Gastrocnemius medialis (tissue), 4 donors: Measurements from ENCODE around the gene IL34. TPM values are rescaled to one million over a fixed set of nuclear protein-coding genes. Genes with fewer than 3 reads are reported as not detected.
"Not testable (repeated sequence)": the region's sequence is repeated elsewhere in the genome, so short reads cannot be mapped to it uniquely, and the experiment has no call there.

ENCODE experiments used
- ATAC-seq, 2 donors: fragments of 150-250 bp; one replicate each; pipeline ENCODE4 v1.9.1; 2016
- DNase-seq, 2 donors: peaks; one replicate each; pipeline ENCODE4 v3.0.0-alpha.2; 2019
- H3K27ac ChIP-seq, 4 donors: fragments of 200-600 bp; sonication (generic); 1 replicate in 1 of 4; 2 replicates in 3 of 4; pipeline ENCODE4 v1.5.1; 2016 to 2018; ENCODE audit warnings: mild to moderate bottlenecking in 2 of 4, moderate library complexity in 1 of 4
- H3K27me3 ChIP-seq, 3 donors: fragments of 200-600 bp; sonication (generic) in 2 of 3; 1 replicate in 1 of 3; 2 replicates in 2 of 3; pipeline versions ENCODE4 v1.5.1 to v1.6.0; 2016 to 2019; ENCODE audit warnings: mild to moderate bottlenecking in 1 of 3, moderate library complexity in 1 of 3
- H3K36me3 ChIP-seq, 2 donors: fragments of 200-600 bp; sonication (generic) in 1 of 2; one replicate each; pipeline ENCODE4 v1.5.1; 2017 to 2018
- H3K4me1 ChIP-seq, 2 donors: fragments of 200-600 bp; sonication (generic) in 1 of 2; one replicate each; pipeline ENCODE4 v1.5.1; 2016 to 2017; ENCODE audit warnings: mild to moderate bottlenecking in 2 of 2
- H3K4me3 ChIP-seq, 4 donors: fragments of 200-600 bp; sonication (generic) in 3 of 4; 1 replicate in 1 of 4; 2 replicates in 3 of 4; pipeline ENCODE4 v1.5.1; 2016 to 2019; ENCODE audit warnings: mild to moderate bottlenecking in 2 of 4
- H3K9me3 ChIP-seq, 3 donors: fragments of 200-600 bp; sonication (generic) in 2 of 3; 1 replicate in 1 of 3; 2 replicates in 2 of 3; pipeline ENCODE4 v1.5.1; 2016 to 2019
- CTCF ChIP-seq, 5 experiments: fragments of 450-650 bp in 3 of 5; fragments of 200-600 bp in 2 of 5; sonication (generic) in 2 of 5; IDR thresholded peaks in 4 of 5; conservative IDR thresholded peaks in 1 of 5; 1 replicate in 4 of 5; 2 replicates in 1 of 5; pipeline ENCODE4 v1.5.1; 2016 to 2019; ENCODE audit warnings: antibody characterized with exemption in 5 of 5, mild to moderate bottlenecking in 3 of 5, moderate library complexity in 3 of 5
- POLR2A ChIP-seq, 2 donors: fragments of 450-650 bp; IDR thresholded peaks; one replicate each; pipeline ENCODE4 v1.6.1; 2017; ENCODE audit warnings: antibody characterized with exemption in 2 of 2, mild to moderate bottlenecking in 2 of 2, moderate library complexity in 2 of 2
- in situ Hi-C, 4 donors: fragments of 200-750 bp; cut with MboI; loops; one replicate each; pipeline versions ENCODE4 v1.15.0 to v1.8.0; 2017; ENCODE audit warnings: low sequenced_read_pairs in 4 of 4
- intact Hi-C: fragments of 100-400 bp; cut with DNase I; formaldehyde crosslinking; loops from one replicate; pipeline ENCODE4 v1.15.1; 2023; ENCODE audit warnings: low total_unique reads
- total RNA-seq, 4 donors: library from RNA; depleted of rRNA; stranded (reverse); fragments of >200 nt; gene quantifications; one replicate each; pipeline versions ENCODE4 v1.1.0 to v1.2.3, GENCODE V29; 2016

IL34 gene
- total RNA-seq, 4 donors from 2014 or later, result 0.71 to 93.0 (median 22.1) TPM

- ATAC-seq (no peak), DNase-seq (no peak)
- no peaks in the 10 kb centered on the region for H3K9me3 ChIP-seq
- intact Hi-C loops (no loop called here), in situ Hi-C loops (no loop called here)
- H3K4me3 ChIP-seq, result no peak overlapping the region
- no peak overlapping the region for H3K27ac ChIP-seq
- H3K4me1 ChIP-seq, result peaks cover 17 to 21% of the 10 kb centered on the region in 2 donors
- no peaks in the 10 kb centered on the region for H3K36me3 ChIP-seq
- no peaks in the 10 kb centered on the region for H3K27me3 ChIP-seq
- TF ChIP-seq POLR2A (IDR thresholded peaks at IDR 0.05), result no peak
- no peak for TF ChIP-seq CTCF (IDR thresholded peaks at IDR 0.05 in 4 of 5, conservative IDR thresholded peaks at IDR 0.05 in 1 of 5)
Measured at GRCh38 chr16:70612931-70613330, 33.4 kb upstream of the IL34 start.

- no peak for TF ChIP-seq CTCF (IDR thresholded peaks at IDR 0.05 in 4 of 5, conservative IDR thresholded peaks at IDR 0.05 in 1 of 5)
- no peak for TF ChIP-seq POLR2A (IDR thresholded peaks at IDR 0.05)
- DNase-seq (no peak), ATAC-seq (no peak)
- H3K4me1 ChIP-seq, result peaks cover 14 to 20% of the 10 kb centered on the region in 2 donors
- H3K9me3 ChIP-seq, result no peaks in the 10 kb centered on the region
- in situ Hi-C loops (no loop called here), intact Hi-C loops (no loop called here)
- no peaks in the 10 kb centered on the region for H3K27me3 ChIP-seq
- H3K36me3 ChIP-seq, result no peaks in the 10 kb centered on the region
- no peak overlapping the region for H3K4me3 ChIP-seq
- no peak overlapping the region for H3K27ac ChIP-seq
Measured at GRCh38 chr16:70614208-70614951, 32.0 kb upstream of the IL34 start.

GRCh38 chr16:70615945-70616344 lies 30.4 kb upstream of the IL34 start:
- ATAC-seq (no peak), DNase-seq (no peak)
- H3K27ac ChIP-seq, result no peak overlapping the region
- no peaks in the 10 kb centered on the region for H3K9me3 ChIP-seq
- H3K4me1 ChIP-seq, result peaks cover 2 to 6% of the 10 kb centered on the region in 2 donors
- in situ Hi-C loops, result no loop called here
- intact Hi-C loops, result no loop called here
- no peaks in the 10 kb centered on the region for H3K27me3 ChIP-seq
- H3K36me3 ChIP-seq, result no peaks in the 10 kb centered on the region
- TF ChIP-seq POLR2A (IDR thresholded peaks at IDR 0.05), result no peak
- no peak for TF ChIP-seq CTCF (IDR thresholded peaks at IDR 0.05 in 4 of 5, conservative IDR thresholded peaks at IDR 0.05 in 1 of 5)
- no peak overlapping the region for H3K4me3 ChIP-seq

- H3K9me3 ChIP-seq, H3K27ac ChIP-seq, H3K4me1 ChIP-seq, intact Hi-C loops, H3K4me3 ChIP-seq, DNase-seq, ATAC-seq, H3K36me3 ChIP-seq, in situ Hi-C loops, H3K27me3 ChIP-seq: not testable (repeated sequence)
Measured at GRCh38 chr16:70621864-70622263, 24.5 kb upstream of the IL34 start.

GRCh38 chr16:70627696-70628095 lies 18.7 kb upstream of the IL34 start:
- in situ Hi-C loops (loop anchor here in 1 of 4 donors (25.0 kb wide), 1 partner anchor 265 kb away; no protein-coding TSS in a partner anchor), intact Hi-C loops (no loop called here)
- Histone ChIP-seq H3K27me3 (no peaks in the 10 kb centered on the region), H3K9me3 (no peaks in the 10 kb centered on the region), H3K27ac (no peak overlapping the region), H3K4me1 (no peaks in the 10 kb centered on the region), H3K4me3 (no peak overlapping the region), H3K36me3 (no peaks in the 10 kb centered on the region)
- no peak for TF ChIP-seq POLR2A (IDR thresholded peaks at IDR 0.05)
- TF ChIP-seq CTCF (IDR thresholded peaks at IDR 0.05 in 4 of 5, conservative IDR thresholded peaks at IDR 0.05 in 1 of 5), result no peak
- DNase-seq (no peak), ATAC-seq (no peak)
